H9 (cell line): ENCODE measurements around the gene NEDD9. TPM values are rescaled to one million over a fixed set of nuclear protein-coding genes. Genes with fewer than 3 reads are reported as not detected.
A peak's percentile ranks its signal among the peaks of the same experiment; 100 is the strongest.

Experiments used
- DNase-seq: peaks from one replicate; pipeline ENCODE4 v3.0.0-alpha.2; 2017
- H2AFZ ChIP-seq: one replicate; pipeline ENCODE4 v1.6.1; 2013; ENCODE audit warnings: mild to moderate bottlenecking, low read length, control low read depth, moderate library complexity
- H2AK5ac ChIP-seq: 2 replicates; pipeline ENCODE4 v1.6.1; 2013; ENCODE audit warnings: low read length, control low read depth, mixed read lengths; ENCODE audit not compliant: insufficient read length
- H2BK120ac ChIP-seq: one replicate; pipeline ENCODE4 v1.6.1; 2013; ENCODE audit warnings: low read depth, mild to moderate bottlenecking, low read length, control low read depth, inconsistent platforms; ENCODE audit not compliant: poor library complexity, severe bottlenecking
- H2BK12ac ChIP-seq: 2 replicates; pipeline ENCODE4 v1.6.1; 2013; ENCODE audit warnings: low read length, control low read depth, mixed read lengths, low read depth; ENCODE audit not compliant: insufficient read length
- H2BK15ac ChIP-seq: 2 replicates; pipeline ENCODE4 v1.6.1; 2013; ENCODE audit warnings: low read depth, low read length, control low read depth
- H2BK20ac ChIP-seq: one replicate; pipeline ENCODE4 v1.6.1; 2013; ENCODE audit warnings: low read depth, mild to moderate bottlenecking, low read length, control low read depth, inconsistent platforms; ENCODE audit not compliant: poor library complexity, severe bottlenecking
- H2BK5ac ChIP-seq: 2 replicates; pipeline ENCODE4 v1.6.1; 2013; ENCODE audit warnings: low read length, control low read depth, mixed read lengths; ENCODE audit not compliant: insufficient read length
- H3K14ac ChIP-seq: 2 replicates; pipeline ENCODE4 v1.6.1; 2013; ENCODE audit warnings: low read length, control low read depth; ENCODE audit not compliant: insufficient read depth
- H3K18ac ChIP-seq: 2 replicates; pipeline ENCODE4 v1.6.1; 2013; ENCODE audit warnings: low read depth, mild to moderate bottlenecking, mixed read lengths, low read length, control low read depth; ENCODE audit not compliant: insufficient read length
- H3K23ac ChIP-seq: 2 replicates; pipeline ENCODE4 v1.6.1; 2013; ENCODE audit warnings: low read length, control low read depth, mixed read lengths, low read depth; ENCODE audit not compliant: insufficient read length
- H3K23me2 ChIP-seq: 2 replicates; pipeline ENCODE4 v1.6.1; 2013; ENCODE audit warnings: low read depth, mild to moderate bottlenecking, mixed read lengths, low read length, control low read depth; ENCODE audit not compliant: insufficient read length, poor library complexity, severe bottlenecking
- H3K27ac ChIP-seq: 2 replicates; pipeline ENCODE4 v1.5.1; 2013; ENCODE audit warnings: low read length, control low read depth, mixed read lengths, low read depth; ENCODE audit not compliant: insufficient read length
- H3K27me3 ChIP-seq: 2 replicates; pipeline ENCODE4 v1.6.1; 2013; ENCODE audit warnings: low read length, control low read depth, inconsistent platforms; ENCODE audit not compliant: insufficient read depth
- H3K4ac ChIP-seq: 2 replicates; pipeline ENCODE4 v1.6.1; 2013; ENCODE audit warnings: low read depth, mild to moderate bottlenecking, control low read depth, inconsistent platforms, low read length, moderate library complexity
- H3K4me1 ChIP-seq: 2 replicates; pipeline ENCODE4 v1.6.1; 2013; ENCODE audit warnings: low read length, control low read depth, inconsistent platforms; ENCODE audit not compliant: insufficient read depth
- H3K4me2 ChIP-seq: 2 replicates; pipeline ENCODE4 v1.6.1; 2013; ENCODE audit warnings: low read length, control low read depth, mixed read lengths; ENCODE audit not compliant: insufficient read length, insufficient read depth
- H3K56ac ChIP-seq: 2 replicates; pipeline ENCODE4 v1.6.1; 2013; ENCODE audit warnings: low read depth, mild to moderate bottlenecking, mixed read lengths, low read length, control low read depth; ENCODE audit not compliant: insufficient read length
- H3K79me1 ChIP-seq: 2 replicates; pipeline ENCODE4 v1.6.1; 2013; ENCODE audit warnings: low read depth, mild to moderate bottlenecking, moderate library complexity, low read length, control low read depth, inconsistent platforms; ENCODE audit not compliant: insufficient read depth, poor library complexity, severe bottlenecking
- H3K79me2 ChIP-seq: 2 replicates; pipeline ENCODE4 v1.6.1; 2013; ENCODE audit warnings: low read length, control low read depth, inconsistent platforms; ENCODE audit not compliant: insufficient read depth
- H3K9ac ChIP-seq: 2 replicates; pipeline ENCODE4 v1.6.1; 2013; ENCODE audit warnings: low read length, control low read depth, mixed read lengths; ENCODE audit not compliant: insufficient read length; ENCODE audit errors: extremely low read depth
- H3K9me3 ChIP-seq: one replicate; pipeline ENCODE4 v1.6.1; 2013; ENCODE audit warnings: low read depth, low read length, inconsistent platforms; ENCODE audit not compliant: control insufficient read depth
- H3T11ph ChIP-seq: one replicate; pipeline ENCODE4 v1.6.1; 2013; ENCODE audit warnings: mild to moderate bottlenecking, low read length, control low read depth, inconsistent platforms
- H4K20me1 ChIP-seq: one replicate; pipeline ENCODE4 v1.6.1; 2013; ENCODE audit not compliant: control insufficient read depth, insufficient read length, insufficient read depth
- H4K5ac ChIP-seq: 2 replicates; pipeline ENCODE4 v1.6.1; 2013; ENCODE audit warnings: low read depth, mild to moderate bottlenecking, mixed read lengths, low read length, control low read depth; ENCODE audit not compliant: insufficient read length
- H4K8ac ChIP-seq: replicated peaks from 2 replicates; pipeline ENCODE4 v1.6.1; 2013; ENCODE audit warnings: low read length, control low read depth, mixed read lengths, low read depth; ENCODE audit not compliant: insufficient read length
- H4K91ac ChIP-seq: 2 replicates; pipeline ENCODE4 v1.6.1; 2013; ENCODE audit warnings: low read depth, mild to moderate bottlenecking, moderate library complexity, mixed read lengths, low read length, control low read depth; ENCODE audit not compliant: insufficient read length
- H3K27ac Mint-ChIP-seq, 3 experiments: 2 replicates in 2 of 3; 3 replicates in 1 of 3; pipeline ENCODE4 v1.8.0; 2020 to 2021; ENCODE audit warnings: mixed read lengths in 3 of 3, mild to moderate bottlenecking in 1 of 3, moderate library complexity in 1 of 3
- H3K27me3 Mint-ChIP-seq: 2 replicates; pipeline ENCODE4 v1.8.0; 2021; ENCODE audit warnings: low read depth, mild to moderate bottlenecking, moderate library complexity, mixed read lengths
- H3K36me3 Mint-ChIP-seq, 3 experiments: 2 replicates in 2 of 3; 3 replicates in 1 of 3; pipeline ENCODE4 v1.8.0; 2020 to 2021; ENCODE audit warnings: low read depth in 3 of 3, mixed read lengths in 3 of 3; ENCODE audit not compliant: insufficient read depth in 1 of 3
- H3K4me1 Mint-ChIP-seq, 2 experiments: 2 replicates each; pipeline ENCODE4 v1.8.0; 2020; ENCODE audit warnings: mixed read lengths in 2 of 2
- H3K4me3 Mint-ChIP-seq, 2 experiments: 2 replicates in 1 of 2; 3 replicates in 1 of 2; pipeline ENCODE4 v1.8.0; 2020 to 2021; ENCODE audit warnings: mild to moderate bottlenecking in 2 of 2, mixed read lengths in 2 of 2, moderate library complexity in 1 of 2
- H3K9me3 Mint-ChIP-seq, 2 experiments: 2 replicates in 1 of 2; 3 replicates in 1 of 2; pipeline ENCODE4 v1.8.0; 2020; ENCODE audit warnings: mild to moderate bottlenecking in 2 of 2, mixed read lengths in 2 of 2, moderate library complexity in 1 of 2
- CTCF ChIP-seq: fragments of 200-600 bp; sonication (generic); conservative IDR thresholded peaks from 3 replicates; pipeline ENCODE4 v1.8.0; 2021; ENCODE audit warnings: antibody characterized with exemption, mild to moderate bottlenecking
- WGBS: extraction: QIAGEN DNeasy Blood & Tissue Kit; methylation state at CpG from one replicate; pipeline ENCODE4 v1.1.7; 2013; ENCODE audit warnings: missing lambda C conversion rate, low lambda C conversion rate, mixed read lengths; ENCODE audit not compliant: insufficient read length; ENCODE audit errors: extremely low coverage; 5-methylcytosine and 5-hydroxymethylcytosine counted together
- total RNA-seq: library from RNA; stranded (reverse); gene quantifications from 2 replicates; pipeline ENCODE4 v1.2.1, GENCODE V29; 2021

NEDD9 gene
- total RNA-seq, 1 experiment from 2014 or later: 5.5 TPM

- peak overlapping the region in 2 of 3 experiments; percentile 0 to 9; a peak in 5 of 7 replicates for H3K27ac Mint-ChIP-seq
- H3K14ac ChIP-seq: no peak overlapping the region
- peaks cover 3% of the 10 kb centered on the region for H3K9me3 ChIP-seq
- peak; percentile 57 for DNase-seq
- no peaks in the 10 kb centered on the region for H3K79me2 ChIP-seq
- H3K27ac ChIP-seq: no peak overlapping the region
- no peak overlapping the region for H3K9ac ChIP-seq
- no peak overlapping the region for H2AFZ ChIP-seq
- H3T11ph ChIP-seq: no peak overlapping the region
- H2BK12ac ChIP-seq: no peak overlapping the region
- no peak overlapping the region for H2BK15ac ChIP-seq
- H3K18ac ChIP-seq: no peak overlapping the region
- no peaks in the 10 kb centered on the region for H3K23me2 ChIP-seq
- no peak overlapping the region for H3K56ac ChIP-seq
- no peak overlapping the region for H2BK20ac ChIP-seq
- no CpG with 5 or more reads among the region's 8 CpGs for WGBS
- H3K4ac ChIP-seq: no peak overlapping the region
- no peak overlapping the region for H4K5ac ChIP-seq
- peaks cover 11 to 20% (median 12%) of the 10 kb centered on the region in 3 experiments; a peak in 6 of 7 replicates for H3K36me3 Mint-ChIP-seq
- H3K23ac ChIP-seq: no peak overlapping the region
- H3K9me3 Mint-ChIP-seq: peaks cover 15 to 17% of the 10 kb centered on the region in 2 experiments; a peak in 4 of 5 replicates
- no peaks in the 10 kb centered on the region for H3K79me1 ChIP-seq
- H2BK120ac ChIP-seq: no peak overlapping the region
- H3K4me3 Mint-ChIP-seq: 0 out of 5 replicates have a peak overlapping the region, but pooled peaks of 1 of the 2 experiments have one; percentile 11
- no peak for TF ChIP-seq CTCF
- no peaks in the 10 kb centered on the region for H3K27me3 Mint-ChIP-seq
- no peak overlapping the region for H4K91ac ChIP-seq
- H2BK5ac ChIP-seq: no peak overlapping the region
- no peak overlapping the region for H4K8ac ChIP-seq
- H3K27me3 ChIP-seq: no peaks in the 10 kb centered on the region
- H3K4me2 ChIP-seq: no peak overlapping the region
- H3K4me1 Mint-ChIP-seq: peaks cover 21 to 22% of the 10 kb centered on the region in 2 experiments
- H2AK5ac ChIP-seq: no peak overlapping the region
- H4K20me1 ChIP-seq: no peaks in the 10 kb centered on the region
- no peaks in the 10 kb centered on the region; the same call in 1 of the 2 replicates for H3K4me1 ChIP-seq
Observed at GRCh38 chr6:11179419-11180202, 52.9 kb downstream of the NEDD9 start.
